Stimulated activated CD4-positive, alpha-beta T cell treated with anti-CD3 and anti-CD28 coated beads, TNF-alpha, amount 100 ng/mL, for 48 hours (primary cell): ENCODE results near the gene TSPAN13.
"Not testable (repeated sequence)": the region's sequence is repeated elsewhere in the genome, so short reads cannot be mapped to it uniquely, and the experiment has no call there.

Source experiments
- DNase-seq, 3 donors: peaks; one replicate each; pipeline ENCODE4 v3.0.0-alpha.2; 2020; ENCODE audit warnings: low read depth in 3 of 3

TSPAN13 gene

GRCh38 chr7:16740996-16741395, 12.6 kb upstream of the TSPAN13 start:
- no peak for DNase-seq

GRCh38 chr7:16741676-16742075, 11.9 kb upstream of the TSPAN13 start:
- no peak for DNase-seq

DNA sequence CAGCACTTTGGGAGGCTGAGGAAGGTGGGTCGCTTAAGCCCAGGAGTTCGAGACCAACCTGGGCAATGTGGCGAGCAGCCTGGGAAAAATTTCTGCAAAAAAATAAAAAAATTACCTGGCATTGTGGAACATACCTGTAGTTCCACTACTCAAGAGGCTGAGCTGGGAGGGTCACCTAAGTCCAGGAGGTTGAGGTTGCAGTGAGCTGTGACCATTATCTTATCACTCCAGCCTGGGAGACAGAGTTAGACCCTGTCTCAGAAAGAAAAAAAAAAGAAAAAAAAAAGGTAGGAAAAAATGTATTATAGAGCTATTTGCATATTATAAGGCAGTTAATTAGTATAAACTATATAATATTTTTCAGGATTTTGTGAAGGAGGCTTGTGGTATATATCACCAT, 11.0 kb upstream of the TSPAN13 start:
- DNase-seq = no peak

- no peak for DNase-seq
Observed at GRCh38 chr7:16743236-16743635, 10.3 kb upstream of the TSPAN13 start.

DNA sequence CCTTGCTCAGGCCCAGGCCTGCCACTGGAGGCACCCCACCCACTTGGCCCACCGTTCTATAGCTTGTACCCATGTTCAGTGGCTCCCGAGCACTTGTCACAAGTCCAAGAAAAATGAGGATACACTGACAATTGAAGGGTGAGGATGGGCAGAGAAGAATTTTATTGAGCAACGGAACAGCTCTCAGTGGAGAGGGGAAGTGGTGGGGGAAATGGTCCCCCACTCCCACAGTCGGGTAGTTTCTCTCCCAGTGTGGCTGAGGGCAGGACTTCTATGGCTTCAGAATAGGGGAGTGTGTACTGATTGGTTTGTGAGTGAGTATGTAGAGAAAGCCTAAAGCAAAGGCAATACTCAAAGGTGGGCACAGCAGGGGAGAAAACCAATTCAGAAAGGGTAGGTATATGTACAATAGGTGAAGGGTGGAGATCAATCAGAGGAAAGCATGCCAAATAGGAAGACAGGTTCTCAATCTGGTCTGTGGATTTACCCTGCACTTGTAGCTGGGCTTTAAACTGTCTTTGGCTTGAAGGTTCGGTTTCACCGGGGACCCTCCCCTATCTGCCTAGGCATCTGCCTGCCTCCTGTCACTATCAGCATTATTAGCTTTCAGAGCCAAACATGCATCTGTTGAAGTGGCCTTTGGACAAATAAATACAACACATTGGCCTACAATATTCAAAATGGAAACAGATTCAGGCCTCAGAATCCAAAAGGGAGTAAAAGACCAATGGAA, 8.9 kb upstream of the TSPAN13 start:
- no peak for DNase-seq

DNA sequence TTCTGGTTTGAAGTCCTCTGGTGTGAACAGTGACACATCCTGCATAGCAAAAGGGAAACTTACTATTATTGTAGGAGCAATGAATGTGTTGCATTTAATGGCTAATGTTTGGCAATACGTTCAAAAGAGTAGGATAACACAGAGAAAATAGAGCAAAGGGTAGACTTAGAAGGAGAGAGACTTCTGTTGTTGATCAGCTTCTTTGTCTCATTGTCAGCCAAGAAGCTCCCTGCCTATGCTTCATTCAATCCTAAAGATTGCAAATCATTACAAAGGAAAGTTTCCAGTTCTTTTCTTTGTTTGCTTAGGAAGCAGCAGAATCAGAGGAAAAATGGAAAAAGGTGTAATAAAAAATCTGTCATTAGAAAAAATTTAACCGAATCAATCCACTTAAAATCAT, 7.9 kb upstream of the TSPAN13 start:
- no peak for DNase-seq

- no peak for DNase-seq
Observed at GRCh38 chr7:16747102-16747501, 6.5 kb upstream of the TSPAN13 start.

DNA sequence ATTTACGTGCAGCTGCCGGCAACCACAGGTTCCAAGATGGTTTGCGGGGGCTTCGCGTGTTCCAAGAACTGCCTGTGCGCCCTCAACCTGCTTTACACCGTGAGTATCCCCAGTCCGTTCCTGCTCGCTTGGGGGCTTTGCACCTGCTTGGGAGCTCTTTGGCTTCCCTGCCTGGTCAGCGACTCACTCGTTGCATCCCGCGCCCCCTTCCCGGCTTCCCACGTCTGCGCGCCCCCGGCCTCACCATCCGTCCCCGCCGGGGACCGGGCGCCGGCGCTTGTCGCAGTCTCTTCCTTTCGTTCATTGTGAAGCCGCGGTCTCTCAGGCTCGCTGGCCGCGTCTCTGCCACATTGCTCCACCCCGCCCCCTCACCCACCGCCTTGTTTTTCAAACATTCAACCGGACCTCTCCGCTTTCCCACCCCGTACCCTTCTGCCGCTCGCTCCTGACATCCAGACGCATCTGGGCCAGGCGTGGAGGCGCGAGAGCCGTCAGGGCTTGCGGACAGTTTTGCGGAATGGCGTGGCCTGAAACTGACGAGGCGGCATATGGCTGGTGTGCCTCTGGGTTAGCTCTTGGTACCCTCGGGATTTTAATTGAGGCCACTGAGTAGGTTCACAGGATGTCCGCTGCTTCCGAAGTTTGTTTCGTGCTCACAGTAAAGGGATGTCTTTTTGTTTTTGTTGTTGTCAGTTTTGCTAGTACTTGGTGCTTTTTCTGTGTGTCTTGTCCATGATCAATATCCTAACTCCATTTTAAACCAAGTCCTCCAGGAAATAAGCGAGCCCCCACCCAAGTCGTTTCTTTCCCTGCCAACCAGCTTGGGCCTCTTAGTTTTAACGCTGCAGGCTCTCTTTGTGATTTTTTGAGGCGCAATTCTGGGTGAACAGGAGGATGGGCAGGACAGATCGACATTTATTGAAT, 639 bp downstream of the TSPAN13 start:
- DNase-seq = peak in 1 of 3 donors; percentile 14

DNA sequence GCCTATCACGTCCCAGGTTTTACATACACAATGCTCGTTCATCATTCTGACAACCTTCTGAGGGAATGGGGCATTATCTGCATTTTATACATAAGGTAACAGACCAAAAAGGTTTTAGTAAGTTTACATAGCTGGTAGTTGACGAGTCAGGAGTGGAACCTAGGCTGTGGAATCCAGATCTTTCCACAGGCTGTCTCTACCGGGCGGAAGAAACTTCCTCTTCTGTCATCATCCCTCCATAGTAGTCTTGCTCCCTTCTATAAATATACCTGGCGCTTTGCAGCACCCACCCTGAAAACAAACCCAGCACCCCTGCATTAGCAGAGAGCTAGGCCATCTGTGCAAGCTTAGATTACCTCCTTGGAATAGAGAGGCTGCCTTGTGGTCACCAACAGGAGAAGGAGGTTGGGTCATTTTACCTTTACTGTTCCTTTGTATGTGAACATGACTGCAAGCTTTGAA, 1.3 kb downstream of the TSPAN13 start:
- no peak for DNase-seq

GRCh38 chr7:16755397-16755796, 1.8 kb downstream of the TSPAN13 start:
- no peak for DNase-seq

GRCh38 chr7:16758036-16758435, 4.5 kb downstream of the TSPAN13 start:
- no peak for DNase-seq

DNA sequence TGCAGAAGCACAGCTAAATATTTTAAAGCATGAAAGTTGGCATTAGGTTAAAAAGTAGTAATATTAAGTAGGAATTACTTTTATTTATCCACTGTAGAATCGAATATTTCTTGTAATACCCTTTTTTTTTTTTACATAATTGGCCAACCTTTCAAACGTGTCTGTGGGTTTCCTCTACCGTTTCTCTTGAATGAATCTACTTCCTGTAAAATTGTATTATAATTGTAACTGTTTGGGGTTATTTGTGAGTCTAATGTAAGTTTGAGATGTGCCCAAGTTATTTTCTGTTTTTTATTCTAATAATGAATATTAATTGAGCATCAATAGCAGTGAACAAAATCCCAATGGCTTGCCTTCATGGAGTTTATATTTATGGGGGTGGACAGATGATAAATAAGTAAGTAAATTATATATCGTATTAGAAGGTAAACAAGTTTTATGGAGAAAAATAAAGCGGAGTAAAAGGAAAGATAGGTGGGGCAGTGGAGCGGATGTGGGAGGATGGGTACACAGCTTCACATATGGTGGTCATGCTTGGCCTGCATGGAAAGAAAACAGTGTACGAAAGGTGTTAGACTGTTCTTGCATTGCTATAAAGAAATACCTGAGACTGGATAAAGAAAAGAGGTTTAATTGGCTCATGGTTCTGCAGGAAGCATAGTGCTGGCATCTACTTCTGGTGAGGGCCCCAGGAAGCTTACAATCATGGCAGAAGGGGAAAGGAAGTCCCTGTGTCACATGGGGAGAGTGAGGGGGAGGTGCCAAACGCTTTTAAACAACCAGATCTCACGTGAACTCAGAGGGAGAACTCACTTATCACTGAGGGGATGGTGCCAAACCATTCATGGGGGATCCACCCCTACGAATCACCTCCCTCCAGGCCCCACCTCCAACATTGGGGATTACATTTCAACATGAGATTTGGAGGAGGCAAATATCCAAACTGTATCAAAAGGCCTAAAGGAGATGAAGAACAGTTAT, 5.4 kb downstream of the TSPAN13 start:
- DNase-seq = no peak

GRCh38 chr7:16759840-16760239, 6.3 kb downstream of the TSPAN13 start:
- DNase-seq = no peak

DNA sequence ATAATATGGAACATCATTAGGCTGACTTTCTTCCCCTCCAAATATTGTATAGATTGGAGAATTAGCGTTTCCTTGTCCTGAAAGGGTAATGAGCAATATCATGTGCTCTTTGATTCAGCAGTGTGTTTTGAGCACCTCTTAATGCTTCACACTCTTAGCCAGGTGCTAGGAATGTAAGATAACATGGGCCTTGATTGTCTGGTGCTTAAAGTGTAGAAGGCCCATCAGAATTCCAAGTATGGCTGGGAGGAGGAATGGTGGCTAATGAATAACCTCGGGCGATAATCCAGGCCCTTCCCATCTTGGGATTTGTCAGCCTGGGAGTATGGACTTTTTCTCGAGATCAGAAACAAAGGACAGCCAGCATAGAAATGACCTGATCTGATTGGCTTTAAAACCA, 8.6 kb downstream of the TSPAN13 start:
- no peak for DNase-seq

GRCh38 chr7:16764942-16765341, 11.4 kb downstream of the TSPAN13 start:
- DNase-seq = no peak

DNA sequence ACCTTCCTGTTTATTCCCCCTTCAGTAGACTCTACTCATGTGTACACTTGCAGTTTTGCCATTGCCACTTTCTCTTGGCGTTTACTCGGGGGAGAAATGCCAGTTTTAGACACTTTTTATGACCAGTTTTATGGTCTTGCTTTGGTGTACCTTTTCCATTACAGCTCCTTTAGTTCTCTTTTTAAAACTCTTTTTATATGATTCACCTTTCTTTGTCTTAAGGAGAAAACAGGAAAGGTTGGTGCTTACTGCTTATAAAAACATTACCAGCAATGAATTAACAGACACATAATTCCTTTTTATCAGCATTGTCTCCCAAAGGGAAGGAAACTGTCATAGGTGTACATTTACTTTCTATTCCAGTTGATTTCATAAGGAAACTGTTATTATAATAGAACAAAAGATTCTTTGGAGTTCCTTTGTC, 11.9 kb downstream of the TSPAN13 start:
- no peak for DNase-seq

DNA sequence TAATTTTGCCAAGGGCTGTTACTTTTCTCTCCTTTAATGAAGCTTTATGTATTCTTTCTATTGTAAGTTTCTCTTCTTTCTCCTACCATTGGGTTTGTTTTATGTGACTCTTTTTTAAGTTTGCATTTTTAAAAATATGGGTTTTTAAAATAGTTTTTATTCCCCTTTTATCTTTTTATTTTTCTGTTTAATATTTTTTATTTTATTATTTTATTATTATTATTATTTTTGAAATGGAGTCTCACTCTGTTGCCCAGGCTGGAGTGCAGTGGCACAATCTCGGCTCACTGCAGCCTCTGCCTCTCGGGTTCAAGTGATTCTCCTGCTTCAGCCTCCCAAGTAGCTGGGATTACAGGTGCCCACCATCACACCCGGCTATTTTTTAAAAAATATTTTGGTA, 16.4 kb downstream of the TSPAN13 start:
- DNase-seq = not testable (repeated sequence)

GRCh38 chr7:16770657-16771329, 17.2 kb downstream of the TSPAN13 start:
- DNase-seq = no peak

GRCh38 chr7:16773326-16773725, 19.8 kb downstream of the TSPAN13 start:
- DNase-seq = no peak

GRCh38 chr7:16773884-16774283, 20.3 kb downstream of the TSPAN13 start:
- DNase-seq = no peak

DNA sequence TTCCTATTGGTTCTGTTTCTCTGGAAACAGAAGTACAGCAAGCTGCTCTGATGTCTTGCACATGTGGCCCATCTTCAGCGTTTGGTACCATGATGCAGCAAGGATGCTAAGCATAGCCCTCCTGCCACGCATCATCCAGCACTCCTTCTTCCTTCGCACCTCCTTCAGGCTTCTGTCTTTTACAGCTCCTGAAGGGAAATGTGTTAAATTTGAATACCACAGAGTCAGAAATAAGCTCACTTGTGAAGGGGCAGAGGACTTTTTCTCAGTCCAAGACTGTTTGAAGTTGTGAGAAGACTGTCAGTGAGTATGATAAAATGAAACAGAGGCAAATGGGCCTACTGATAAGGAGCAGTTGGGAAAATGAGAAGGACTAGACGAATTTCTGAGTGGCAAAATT, 20.7 kb downstream of the TSPAN13 start:
- DNase-seq = no peak
